Left ventricle myocardium inferior (tissue), 1 donor: ENCODE results near the gene MICAL3. TPM values are rescaled to one million over a fixed set of nuclear protein-coding genes. Genes with fewer than 3 reads are reported as not detected.

Experiments used
- DNase-seq: peaks from one replicate; pipeline ENCODE4 v3.0.0-alpha.2; 2020
- H3K27ac ChIP-seq: fragments of 200-600 bp; replicated peaks from 2 replicates; pipeline ENCODE4 v1.8.0; 2021
- H3K27me3 ChIP-seq: fragments of 200-600 bp; 2 replicates; pipeline ENCODE4 v1.8.0; 2021; ENCODE audit warnings: low read depth
- H3K36me3 ChIP-seq: fragments of 200-600 bp; 2 replicates; pipeline ENCODE4 v1.8.0; 2021
- H3K4me1 ChIP-seq: fragments of 200-600 bp; 2 replicates; pipeline ENCODE4 v1.8.0; 2021
- H3K4me3 ChIP-seq: fragments of 200-600 bp; 2 replicates; pipeline ENCODE4 v1.8.0; 2021; ENCODE audit warnings: mild to moderate bottlenecking, moderate library complexity
- H3K9me3 ChIP-seq: fragments of 200-600 bp; replicated peaks from 2 replicates; pipeline ENCODE4 v1.8.0; 2021
- intact Hi-C: fragments of 100-400 bp; cut with micrococcal nuclease; formaldehyde crosslinking; loops from one replicate; pipeline ENCODE4 v1.11.0; 2022
- total RNA-seq: library from RNA; stranded (reverse); fragmentation: NEBNext Ultra II Directional; extraction: Animal tissue kit (Norgen Biotek cat#: 25700); gene quantifications from one replicate; pipeline ENCODE4 v1.2.1, GENCODE V29; 2021
- TF ChIP-seq, protein P1 (sequence below): fragments of 200-600 bp; IDR thresholded peaks from 2 replicates; pipeline ENCODE4 v1.8.0; 2021; ENCODE audit warnings: antibody characterized with exemption, mild to moderate bottlenecking, borderline replicate concordance
- donor health status: DM: no; HTN: yes; CAD: no; lungs with severe emphysema.

MICAL3 gene
- total RNA-seq, 1 donor from 2014 or later = 92.5 TPM

DNA sequence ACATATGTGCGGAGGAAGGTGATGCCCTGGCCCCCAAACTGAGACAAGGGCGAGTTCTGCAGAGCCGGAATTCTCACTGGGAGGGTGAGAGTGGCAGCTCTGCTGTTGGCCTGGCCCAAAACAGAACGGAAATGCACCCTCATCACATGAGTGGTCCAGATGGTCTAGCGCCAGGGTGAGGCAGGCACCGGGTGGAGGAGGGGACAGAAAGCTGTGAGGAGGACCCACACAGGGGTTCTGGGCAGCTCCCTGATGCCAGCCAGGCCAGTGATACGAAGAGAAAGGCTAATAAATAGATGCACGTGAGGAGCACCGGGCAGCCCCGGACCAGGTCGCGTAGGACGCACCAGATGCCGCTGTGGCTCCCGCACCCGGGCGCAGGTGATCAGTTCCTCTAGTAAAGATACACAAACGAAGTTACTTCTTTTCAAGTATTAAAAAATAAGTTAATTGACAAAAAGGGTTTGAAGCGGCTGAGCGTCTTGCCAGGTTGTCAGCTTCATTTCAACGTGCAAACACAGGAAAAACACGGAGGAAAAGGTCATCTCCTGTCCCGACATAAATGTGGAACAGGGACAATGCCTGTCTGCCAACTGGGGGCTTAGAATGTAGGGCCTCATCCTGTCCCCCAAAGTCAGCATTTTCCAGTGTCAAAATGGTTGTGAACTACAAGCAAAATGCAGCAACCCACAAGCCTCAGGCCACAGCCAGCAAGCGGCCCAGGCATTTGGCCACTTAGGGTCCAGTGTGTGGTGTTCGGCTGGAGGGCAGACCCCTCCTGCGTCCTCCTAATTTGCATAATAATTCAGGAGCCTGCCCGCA lies 234.8 kb downstream of the MICAL3 start:
- TF ChIP-seq, protein P1, sequence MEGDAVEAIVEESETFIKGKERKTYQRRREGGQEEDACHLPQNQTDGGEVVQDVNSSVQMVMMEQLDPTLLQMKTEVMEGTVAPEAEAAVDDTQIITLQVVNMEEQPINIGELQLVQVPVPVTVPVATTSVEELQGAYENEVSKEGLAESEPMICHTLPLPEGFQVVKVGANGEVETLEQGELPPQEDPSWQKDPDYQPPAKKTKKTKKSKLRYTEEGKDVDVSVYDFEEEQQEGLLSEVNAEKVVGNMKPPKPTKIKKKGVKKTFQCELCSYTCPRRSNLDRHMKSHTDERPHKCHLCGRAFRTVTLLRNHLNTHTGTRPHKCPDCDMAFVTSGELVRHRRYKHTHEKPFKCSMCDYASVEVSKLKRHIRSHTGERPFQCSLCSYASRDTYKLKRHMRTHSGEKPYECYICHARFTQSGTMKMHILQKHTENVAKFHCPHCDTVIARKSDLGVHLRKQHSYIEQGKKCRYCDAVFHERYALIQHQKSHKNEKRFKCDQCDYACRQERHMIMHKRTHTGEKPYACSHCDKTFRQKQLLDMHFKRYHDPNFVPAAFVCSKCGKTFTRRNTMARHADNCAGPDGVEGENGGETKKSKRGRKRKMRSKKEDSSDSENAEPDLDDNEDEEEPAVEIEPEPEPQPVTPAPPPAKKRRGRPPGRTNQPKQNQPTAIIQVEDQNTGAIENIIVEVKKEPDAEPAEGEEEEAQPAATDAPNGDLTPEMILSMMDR = no peak
- Histone ChIP-seq H3K4me1 (peaks cover 49% of the 10 kb centered on the region), H3K4me3 (no peak overlapping the region), H3K27me3 (no peaks in the 10 kb centered on the region), H3K36me3 (peaks cover 41% of the 10 kb centered on the region), H3K9me3 (no peaks in the 10 kb centered on the region), H3K27ac (no peak overlapping the region)
- no peak for DNase-seq
- intact Hi-C loops = no loop called here

DNA sequence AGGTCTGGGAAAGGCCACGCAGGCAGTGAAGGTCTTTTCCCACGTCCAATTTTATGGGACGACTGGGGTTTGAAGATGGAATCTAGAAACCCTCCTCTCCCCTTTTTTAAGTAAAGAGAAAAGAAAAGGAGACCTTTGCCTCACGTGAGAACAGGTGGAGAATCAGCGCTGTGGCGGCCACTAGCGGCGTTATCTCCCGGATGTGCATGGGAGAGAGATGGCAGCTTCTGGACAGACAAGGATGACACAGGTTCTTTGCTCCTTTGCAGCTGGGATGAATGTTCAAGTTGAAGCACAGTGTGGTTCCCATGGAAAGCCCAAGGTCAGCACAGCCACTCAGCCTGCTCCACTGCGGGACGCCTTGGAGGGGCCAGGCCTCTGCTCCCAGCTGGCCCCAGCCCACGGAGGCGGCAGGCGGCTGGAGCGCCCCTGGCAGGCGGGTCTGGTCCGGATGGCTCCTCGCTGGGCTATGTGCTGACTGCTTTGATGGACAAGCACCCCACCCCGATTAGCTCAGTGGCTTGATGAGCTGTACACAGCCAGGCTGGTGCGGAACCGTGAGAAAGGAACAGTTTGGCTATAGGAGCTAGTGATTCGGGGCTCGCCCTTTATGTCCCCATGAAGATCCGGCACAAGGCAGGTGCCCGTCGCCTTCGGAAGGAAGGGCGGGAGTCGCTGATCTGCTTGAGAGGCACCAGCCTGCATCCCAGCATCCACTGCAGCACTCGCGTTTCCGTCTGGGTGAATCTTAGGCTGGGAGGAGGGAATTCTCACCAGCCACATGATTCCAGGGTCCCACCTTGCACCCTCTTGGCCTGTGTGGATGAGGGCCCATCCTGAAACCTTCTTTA lies 235.6 kb downstream of the MICAL3 start:
- TF ChIP-seq, protein P1 = no peak
- no peaks in the 10 kb centered on the region for H3K9me3 ChIP-seq
- H3K27me3 ChIP-seq = no peaks in the 10 kb centered on the region
- H3K4me3 ChIP-seq = no peak overlapping the region
- intact Hi-C loops = no loop called here
- DNase-seq = no peak
- peaks cover 48% of the 10 kb centered on the region for H3K4me1 ChIP-seq
- H3K27ac ChIP-seq = peak overlapping the region; percentile 92
- H3K36me3 ChIP-seq = peaks cover 41% of the 10 kb centered on the region

DNA sequence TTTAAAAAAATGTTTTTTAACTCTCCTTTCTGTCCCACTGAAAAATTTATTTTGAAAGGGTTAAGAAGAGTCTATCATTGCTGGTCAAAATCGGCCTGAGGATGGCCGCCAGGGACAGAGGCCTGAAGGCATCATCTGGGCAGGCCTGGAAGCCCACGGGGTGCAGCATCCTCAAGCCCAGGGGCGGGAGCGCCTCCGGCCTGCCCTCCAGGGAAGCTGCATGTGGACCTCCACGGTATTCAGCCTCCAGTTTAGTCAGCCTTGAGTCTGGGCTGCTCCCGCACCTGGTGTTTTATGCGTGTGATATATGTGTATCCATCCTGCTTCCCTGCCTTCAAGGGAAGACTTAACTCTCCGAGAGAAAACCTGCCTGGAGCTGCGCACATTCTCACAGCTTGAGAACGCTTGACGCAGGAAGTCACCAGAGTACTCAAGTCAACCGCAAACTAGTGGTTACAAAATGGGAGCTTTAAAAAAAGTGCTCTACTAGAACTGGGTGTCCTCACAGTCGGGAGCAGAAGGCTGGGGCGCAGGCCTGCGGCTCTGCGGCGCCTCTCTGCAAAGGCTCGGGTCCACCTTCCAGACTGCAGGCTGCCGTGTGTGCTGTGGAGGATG lies 236.5 kb downstream of the MICAL3 start:
- peak overlapping the region; percentile 92 for H3K27ac ChIP-seq
- peaks cover 41% of the 10 kb centered on the region for H3K36me3 ChIP-seq
- H3K4me3 ChIP-seq = no peak overlapping the region
- no peaks in the 10 kb centered on the region for H3K27me3 ChIP-seq
- TF ChIP-seq, protein P1 = no peak
- H3K4me1 ChIP-seq = peaks cover 43% of the 10 kb centered on the region
- no peak for DNase-seq
- H3K9me3 ChIP-seq = no peaks in the 10 kb centered on the region
- intact Hi-C loops = no loop called here

DNA sequence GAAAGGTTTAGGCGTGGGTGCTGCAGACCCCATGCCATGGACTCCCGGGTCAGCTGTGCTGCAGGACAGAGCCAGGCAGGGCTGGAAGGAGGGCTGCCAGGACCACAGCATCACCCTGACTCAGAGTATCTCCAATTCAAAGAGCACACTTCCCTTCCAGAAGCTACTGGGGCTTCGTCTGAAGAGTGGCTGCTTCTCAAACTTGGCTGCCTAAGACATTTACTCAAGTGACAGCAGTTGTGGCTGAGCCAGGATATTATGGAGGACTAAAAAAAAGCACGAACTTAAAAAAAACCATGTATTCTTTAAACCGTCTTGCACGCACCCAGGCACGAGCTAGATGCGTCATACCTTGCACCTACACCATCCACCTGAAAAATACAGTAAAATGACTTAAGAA lies 237.1 kb downstream of the MICAL3 start:
- TF ChIP-seq, protein P1 = no peak
- DNase-seq = no peak
- peak overlapping the region; percentile 6 for H3K4me3 ChIP-seq
- intact Hi-C loops = no loop called here
- peaks cover 41% of the 10 kb centered on the region for H3K36me3 ChIP-seq
- no peaks in the 10 kb centered on the region for H3K9me3 ChIP-seq
- H3K4me1 ChIP-seq = peaks cover 44% of the 10 kb centered on the region
- H3K27ac ChIP-seq = peak overlapping the region; percentile 92
- no peaks in the 10 kb centered on the region for H3K27me3 ChIP-seq

DNA sequence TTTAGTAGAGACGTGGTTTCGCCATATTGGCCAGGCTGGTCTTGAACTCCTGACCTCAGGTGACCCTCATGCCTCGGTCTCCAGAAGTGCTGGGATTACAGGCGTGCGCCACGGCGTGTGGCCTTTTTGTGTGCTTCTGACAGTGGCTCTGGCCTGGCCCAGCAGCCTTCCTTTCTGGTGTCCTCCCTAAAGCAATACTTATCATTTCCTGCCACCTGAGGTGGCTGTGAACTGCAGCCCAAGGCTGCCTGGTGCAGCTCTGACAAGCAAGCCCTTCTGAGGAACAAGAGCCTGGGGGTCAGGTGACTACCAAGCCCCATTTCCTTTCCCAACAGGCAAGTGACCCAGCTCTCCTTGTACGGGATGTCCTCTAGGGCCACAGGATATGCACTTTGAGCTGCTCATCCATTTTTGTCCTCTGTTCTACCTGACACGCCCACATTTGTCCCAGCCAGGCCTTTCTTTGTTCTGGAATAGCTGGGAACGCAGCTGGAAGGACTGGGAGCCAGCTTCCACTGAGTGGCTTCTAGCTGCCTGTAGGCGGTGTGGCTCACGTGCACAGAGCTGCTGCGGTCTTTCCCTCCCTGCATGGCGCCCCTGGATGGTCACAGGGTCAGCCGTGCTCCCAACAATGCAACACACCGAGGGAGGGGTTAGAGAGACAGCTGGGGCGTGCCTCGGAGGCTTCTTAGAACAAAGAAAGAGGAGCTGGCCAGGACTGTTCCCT lies 237.8 kb downstream of the MICAL3 start:
- peaks cover 35% of the 10 kb centered on the region for H3K36me3 ChIP-seq
- H3K27me3 ChIP-seq = no peaks in the 10 kb centered on the region
- peak overlapping the region; percentile 92 for H3K27ac ChIP-seq
- DNase-seq = peak; percentile 85
- TF ChIP-seq, protein P1 = peak; percentile 47
- intact Hi-C loops = no loop called here
- H3K4me1 ChIP-seq = peaks cover 51% of the 10 kb centered on the region
- no peaks in the 10 kb centered on the region for H3K9me3 ChIP-seq
- peak overlapping the region; percentile 6 for H3K4me3 ChIP-seq
